ENCODE data around the gene ZNF157. TPM values are rescaled to one million over a fixed set of nuclear protein-coding genes. Genes with fewer than 3 reads are reported as not detected.
"Not testable (repeated sequence)": the region's sequence is repeated elsewhere in the genome, so short reads cannot be mapped to it uniquely, and the experiment has no call there.

The ZNF157 gene
- total RNA-seq, 2 donors from 2014 or later = 0.97 to 1.3 TPM

DNA sequence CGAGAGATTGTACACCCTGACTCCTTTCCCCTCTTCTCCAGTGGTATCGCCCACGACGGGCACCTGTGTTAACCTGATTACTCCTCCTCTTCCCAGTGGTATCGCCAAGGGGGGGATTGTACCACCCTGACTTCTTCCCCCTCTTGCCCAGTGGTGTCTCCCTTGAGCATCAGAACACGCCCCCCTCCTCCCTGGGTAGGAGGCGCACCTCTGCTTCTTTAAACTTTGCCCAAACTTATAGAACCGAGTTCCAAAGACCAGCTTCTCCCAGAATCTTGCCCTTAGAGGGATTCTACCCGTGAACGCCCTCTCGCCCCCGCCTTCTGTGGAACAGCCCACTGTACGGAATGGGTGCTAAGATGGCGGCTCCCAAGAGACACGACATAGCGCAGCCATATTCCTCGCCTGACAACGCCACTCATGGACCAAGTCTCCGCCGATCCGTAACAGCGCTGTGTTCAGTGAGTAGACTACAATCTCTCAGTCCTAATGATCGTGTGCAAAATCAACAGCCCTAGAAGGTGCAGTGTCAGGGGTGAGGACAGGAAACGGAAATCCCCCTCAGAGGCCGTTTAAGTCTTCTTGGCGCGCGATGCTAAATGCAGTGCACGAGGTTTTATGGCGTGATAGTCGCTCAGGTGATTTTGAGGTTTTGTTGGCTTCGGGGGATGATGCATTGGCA lies 4.2 kb upstream of the ZNF157 start:
- peak overlapping the region; percentile 89 for H3K27ac Mint-ChIP-seq
- 11 to 18% methylated on average over 7 to 32 of the region's 32 CpGs for WGBS, 2 experiments (ENCODE audit: insufficient coverage in 1 of 2, insufficient read length in 1 of 2)
- Histone ChIP-seq H3K4me1 (ENCODE audit: control insufficient read depth, insufficient read depth, low read length) (no peaks in the 10 kb centered on the region), H3K27ac (ENCODE audit: low read depth, low read length) (no peak overlapping the region), H3K27me3 (ENCODE audit: control insufficient read depth, insufficient read depth, low read length, poor library complexity, severe bottlenecking) (no peaks in the 10 kb centered on the region), H3K4me3 (ENCODE audit: low read length) (peak overlapping the region; percentile 78), H3K9ac (ENCODE audit: extremely low read depth, low read length, poor library complexity, severe bottlenecking) (peak overlapping the region; percentile 39), H3K36me3 (ENCODE audit: control insufficient read depth, insufficient read depth, low read length) (no peaks in the 10 kb centered on the region), H3K9me3 (ENCODE audit: control insufficient read depth, low read length) (no peaks in the 10 kb centered on the region)
- no peaks in the 10 kb centered on the region for H3K36me3 Mint-ChIP-seq (ENCODE audit: low read depth)
- H3K27me3 Mint-ChIP-seq (ENCODE audit: insufficient read depth) = no peaks in the 10 kb centered on the region
- H3K9me3 Mint-ChIP-seq = peaks cover 59% of the 10 kb centered on the region
- H3K4me1 Mint-ChIP-seq = peaks cover 8% of the 10 kb centered on the region
- DNase-seq = peak; percentile 88
- H3K4me3 Mint-ChIP-seq = peak overlapping the region; percentile 67
- TF ChIP-seq, protein P1, sequence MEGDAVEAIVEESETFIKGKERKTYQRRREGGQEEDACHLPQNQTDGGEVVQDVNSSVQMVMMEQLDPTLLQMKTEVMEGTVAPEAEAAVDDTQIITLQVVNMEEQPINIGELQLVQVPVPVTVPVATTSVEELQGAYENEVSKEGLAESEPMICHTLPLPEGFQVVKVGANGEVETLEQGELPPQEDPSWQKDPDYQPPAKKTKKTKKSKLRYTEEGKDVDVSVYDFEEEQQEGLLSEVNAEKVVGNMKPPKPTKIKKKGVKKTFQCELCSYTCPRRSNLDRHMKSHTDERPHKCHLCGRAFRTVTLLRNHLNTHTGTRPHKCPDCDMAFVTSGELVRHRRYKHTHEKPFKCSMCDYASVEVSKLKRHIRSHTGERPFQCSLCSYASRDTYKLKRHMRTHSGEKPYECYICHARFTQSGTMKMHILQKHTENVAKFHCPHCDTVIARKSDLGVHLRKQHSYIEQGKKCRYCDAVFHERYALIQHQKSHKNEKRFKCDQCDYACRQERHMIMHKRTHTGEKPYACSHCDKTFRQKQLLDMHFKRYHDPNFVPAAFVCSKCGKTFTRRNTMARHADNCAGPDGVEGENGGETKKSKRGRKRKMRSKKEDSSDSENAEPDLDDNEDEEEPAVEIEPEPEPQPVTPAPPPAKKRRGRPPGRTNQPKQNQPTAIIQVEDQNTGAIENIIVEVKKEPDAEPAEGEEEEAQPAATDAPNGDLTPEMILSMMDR (conservative IDR thresholded peaks at IDR 0.05) = no peak

DNA sequence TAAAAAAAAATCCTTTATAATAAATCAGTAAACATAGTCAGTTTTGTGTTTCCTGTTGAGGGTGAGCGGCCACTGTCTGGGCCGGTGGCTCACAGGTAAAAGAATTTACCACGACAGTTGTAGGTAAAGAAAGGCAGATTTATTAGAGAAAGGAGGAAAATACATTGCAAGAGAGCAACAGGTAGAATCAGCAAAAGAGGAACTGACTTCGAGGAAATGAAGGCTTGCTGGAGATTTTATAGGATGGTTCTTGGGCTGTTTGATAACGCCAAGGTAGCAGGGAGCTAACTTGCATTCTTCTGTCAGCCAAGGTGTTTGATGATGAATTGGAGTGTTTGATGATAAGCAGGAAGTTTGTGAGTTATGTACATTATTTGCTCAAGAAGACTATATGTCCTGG lies 2.8 kb downstream of the ZNF157 start:
- Mint-ChIP-seq H3K4me3 (no peak overlapping the region), H3K4me1 (no peaks in the 10 kb centered on the region), H3K27ac (no peak overlapping the region), H3K9me3 (peaks cover 42% of the 10 kb centered on the region), H3K27me3 (ENCODE audit: insufficient read depth) (no peaks in the 10 kb centered on the region), H3K36me3 (ENCODE audit: low read depth) (no peaks in the 10 kb centered on the region)
- H3K4me1 ChIP-seq (ENCODE audit: control insufficient read depth, insufficient read depth, low read length) = no peaks in the 10 kb centered on the region
- no peaks in the 10 kb centered on the region for H3K9me3 ChIP-seq (ENCODE audit: control insufficient read depth, low read length)
- no peak overlapping the region for H3K9ac ChIP-seq (ENCODE audit: extremely low read depth, low read length, poor library complexity, severe bottlenecking)
- no peaks in the 10 kb centered on the region for H3K36me3 ChIP-seq (ENCODE audit: control insufficient read depth, insufficient read depth, low read length)
- WGBS, 2 experiments (ENCODE audit: insufficient coverage in 1 of 2, insufficient read length in 1 of 2) = 96 to 100% methylated on average over 1 to 5 of the region's 5 CpGs
- H3K4me3 ChIP-seq (ENCODE audit: low read length) = no peak overlapping the region
- DNase-seq = no peak
- H3K27ac ChIP-seq (ENCODE audit: low read depth, low read length) = no peak overlapping the region
- TF ChIP-seq, protein P1 (conservative IDR thresholded peaks at IDR 0.05) = no peak
- no peaks in the 10 kb centered on the region for H3K27me3 ChIP-seq (ENCODE audit: control insufficient read depth, insufficient read depth, low read length, poor library complexity, severe bottlenecking)

DNA sequence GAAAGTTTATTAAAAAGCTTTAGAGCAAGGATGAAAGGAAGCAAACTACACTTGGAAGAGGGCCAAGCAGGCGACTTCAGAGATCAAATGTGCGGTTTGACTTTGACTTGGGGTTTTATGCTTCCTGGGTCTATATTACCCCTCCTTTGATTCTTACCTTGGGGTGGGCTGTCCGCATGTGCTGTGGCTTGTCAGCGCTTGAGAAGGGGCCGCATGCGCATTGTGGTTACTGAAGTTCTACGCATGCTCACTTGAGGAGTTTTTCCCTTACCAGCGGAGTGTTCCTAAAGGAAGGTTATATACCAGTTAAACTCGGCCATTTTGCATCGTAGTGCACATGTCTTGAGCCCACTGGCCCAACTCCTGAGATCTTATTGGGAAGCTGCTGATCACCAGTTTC lies 9.9 kb downstream of the ZNF157 start:
- H3K27ac ChIP-seq (ENCODE audit: low read depth, low read length) = no peak overlapping the region
- no peaks in the 10 kb centered on the region for H3K36me3 Mint-ChIP-seq (ENCODE audit: low read depth)
- TF ChIP-seq, protein P1 (conservative IDR thresholded peaks at IDR 0.05) = no peak
- H3K27ac Mint-ChIP-seq = no peak overlapping the region
- WGBS, 2 experiments (ENCODE audit: insufficient coverage in 1 of 2, insufficient read length in 1 of 2) = 92 to 95% methylated on average over 4 to 10 of the region's 10 CpGs
- H3K27me3 ChIP-seq (ENCODE audit: control insufficient read depth, insufficient read depth, low read length, poor library complexity, severe bottlenecking) = no peaks in the 10 kb centered on the region
- H3K4me1 ChIP-seq (ENCODE audit: control insufficient read depth, insufficient read depth, low read length) = no peaks in the 10 kb centered on the region
- DNase-seq = no peak
- H3K9me3 ChIP-seq (ENCODE audit: control insufficient read depth, low read length) = no peaks in the 10 kb centered on the region
- no peaks in the 10 kb centered on the region for H3K36me3 ChIP-seq (ENCODE audit: control insufficient read depth, insufficient read depth, low read length)
- H3K4me1 Mint-ChIP-seq = peaks cover 11% of the 10 kb centered on the region
- H3K9ac ChIP-seq (ENCODE audit: extremely low read depth, low read length, poor library complexity, severe bottlenecking) = no peak overlapping the region
- peaks cover 43% of the 10 kb centered on the region for H3K9me3 Mint-ChIP-seq
- H3K4me3 ChIP-seq (ENCODE audit: low read length) = no peak overlapping the region
- H3K27me3 Mint-ChIP-seq (ENCODE audit: insufficient read depth) = no peaks in the 10 kb centered on the region
- no peak overlapping the region for H3K4me3 Mint-ChIP-seq

DNA sequence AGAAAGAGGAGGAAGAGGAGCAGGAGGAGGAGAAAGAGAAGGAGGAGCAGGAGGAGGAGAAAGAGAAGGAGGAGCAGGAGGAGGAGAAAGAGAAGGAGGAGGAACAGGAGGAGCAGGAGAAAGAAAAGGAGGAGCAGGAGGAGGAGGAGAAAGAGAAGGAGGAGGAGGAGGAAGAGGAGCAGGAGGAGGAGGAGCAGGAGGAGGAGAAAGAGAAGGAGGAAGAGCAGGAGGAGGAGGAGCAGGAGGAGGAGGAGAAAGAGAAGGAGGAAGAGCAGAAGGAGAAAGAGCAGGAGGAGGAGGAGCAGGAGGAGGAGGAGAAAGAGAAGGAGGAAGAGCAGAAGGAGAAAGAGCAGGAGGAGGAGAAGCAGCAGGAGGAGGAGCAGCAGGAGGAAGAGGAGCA lies 10.5 kb downstream of the ZNF157 start:
- H3K27ac ChIP-seq (ENCODE audit: low read depth, low read length); H3K36me3 ChIP-seq (ENCODE audit: control insufficient read depth, insufficient read depth, low read length); H3K36me3 Mint-ChIP-seq (ENCODE audit: low read depth); H3K27me3 Mint-ChIP-seq (ENCODE audit: insufficient read depth); H3K27me3 ChIP-seq (ENCODE audit: control insufficient read depth, insufficient read depth, low read length, poor library complexity, severe bottlenecking); DNase-seq; H3K4me1 ChIP-seq (ENCODE audit: control insufficient read depth, insufficient read depth, low read length); H3K4me3 Mint-ChIP-seq; H3K4me3 ChIP-seq (ENCODE audit: low read length); H3K27ac Mint-ChIP-seq; H3K9ac ChIP-seq (ENCODE audit: extremely low read depth, low read length, poor library complexity, severe bottlenecking); H3K9me3 ChIP-seq (ENCODE audit: control insufficient read depth, low read length): not testable (repeated sequence)
- Mint-ChIP-seq H3K9me3 (peaks cover 40% of the 10 kb centered on the region), H3K4me1 (peaks cover 11% of the 10 kb centered on the region)
